Measurements from ENCODE around the gene GYG2. TPM values are rescaled to one million over a fixed set of nuclear protein-coding genes. Genes with fewer than 3 reads are reported as not detected.

Gene GYG2
- total RNA-seq, 1 experiment from 2014 or later = not detected

DNA sequence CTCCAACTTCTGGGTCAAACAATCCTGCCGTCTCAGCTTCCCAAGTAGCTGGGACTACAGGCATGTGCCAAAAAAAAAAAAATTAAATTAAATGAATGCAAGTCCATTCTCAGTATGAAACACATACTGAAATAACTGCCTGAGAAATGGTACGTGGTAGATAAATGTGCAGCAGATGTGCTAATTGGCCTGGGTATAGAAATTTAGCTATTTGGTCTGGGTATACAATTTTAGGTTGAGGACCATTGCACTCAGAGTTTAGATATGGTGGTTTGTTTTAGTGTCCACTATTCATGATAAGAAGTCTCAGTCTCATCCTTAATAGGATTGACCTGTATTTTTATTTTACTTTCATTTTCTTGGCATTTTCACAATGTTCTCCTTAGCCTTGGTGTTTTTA lies 9.2 kb downstream of the GYG2 start:
- Histone ChIP-seq H3K9ac (ENCODE audit: low read length) (no peak overlapping the region), H3K36me3 (ENCODE audit: control insufficient read depth in 1 of 2, insufficient read depth in 2 of 2, low read length in 2 of 2) (no peaks in the 10 kb centered on the region), H2AFZ (ENCODE audit: low read depth, low read length, poor library complexity, severe bottlenecking) (no peak overlapping the region), H3K27me3 (ENCODE audit: insufficient read depth, low read length) (no peaks in the 10 kb centered on the region), H3K27ac (ENCODE audit: low read depth, low read length) (no peak overlapping the region), H3K4me1 (ENCODE audit: control insufficient read depth in 1 of 2, insufficient read depth in 2 of 2, low read length in 2 of 2) (no peaks in the 10 kb centered on the region), H3K4me3 (replicated peaks in 1 of 2; ENCODE audit: low read depth in 1 of 2, low read length in 2 of 2) (no peak overlapping the region), H3K79me2 (ENCODE audit: insufficient read depth, low read length) (no peaks in the 10 kb centered on the region), H3K9me3 (ENCODE audit: control insufficient read depth in 1 of 2, insufficient read depth in 1 of 2, low read depth in 1 of 2, low read length in 2 of 2) (no peaks in the 10 kb centered on the region), H4K20me1 (ENCODE audit: insufficient read depth) (no peaks in the 10 kb centered on the region), H3K4me2 (ENCODE audit: low read length) (no peak overlapping the region), H3K9me2 (ENCODE audit: insufficient read depth) (no peaks in the 10 kb centered on the region)
- intact Hi-C loops (cut with micrococcal nuclease) = no loop called here
- ChIA-PET RAD21 (ENCODE audit: low non-redundant PET in 1 of 2, low total read pairs in 2 of 2, uncharacterized antibody in 2 of 2, unreplicated experiment in 2 of 2) (no interaction called here), CTCF (no interaction called here), POLR2A (no interaction called here)
- TF ChIP-seq, protein P1, sequence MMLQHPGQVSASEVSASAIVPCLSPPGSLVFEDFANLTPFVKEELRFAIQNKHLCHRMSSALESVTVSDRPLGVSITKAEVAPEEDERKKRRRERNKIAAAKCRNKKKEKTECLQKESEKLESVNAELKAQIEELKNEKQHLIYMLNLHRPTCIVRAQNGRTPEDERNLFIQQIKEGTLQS (IDR thresholded peaks at IDR 0.05) = no peak
- TF ChIP-seq CBX3 (IDR thresholded peaks at IDR 0.05; ENCODE audit: low read depth) = no peak
- no peak for TF ChIP-seq SP1 (IDR thresholded peaks at IDR 0.05; ENCODE audit: low read depth)
- TF ChIP-seq TCF7L2 (IDR thresholded peaks at IDR 0.05; ENCODE audit: borderline replicate concordance, extremely low read depth, insufficient read depth, insufficient read length) = no peak
- TF ChIP-seq CEBPB (IDR thresholded peaks at IDR 0.05; ENCODE audit: low read depth) = no peak
- TF ChIP-seq, protein P2, sequence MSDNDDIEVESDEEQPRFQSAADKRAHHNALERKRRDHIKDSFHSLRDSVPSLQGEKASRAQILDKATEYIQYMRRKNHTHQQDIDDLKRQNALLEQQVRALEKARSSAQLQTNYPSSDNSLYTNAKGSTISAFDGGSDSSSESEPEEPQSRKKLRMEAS (IDR thresholded peaks at IDR 0.05) = no peak
- no peak for TF ChIP-seq EGR1 (IDR thresholded peaks at IDR 0.05; ENCODE audit: low read depth)
- no peak for TF ChIP-seq POLR2A (IDR thresholded peaks at IDR 0.05; ENCODE audit: borderline replicate concordance, extremely low read depth, insufficient read depth, insufficient read length)
- TF ChIP-seq SIN3A (IDR thresholded peaks at IDR 0.05; ENCODE audit: low read depth) = no peak
- ATAC-seq (no peak), DNase-seq (ENCODE audit: low read depth, low spot score) (no peak)
- BruUV-seq (replicated peaks) = no TSS peak

GRCh38 chrX:2840961-2841360 lies 12.2 kb downstream of the GYG2 start:
- no peak overlapping the region for H3K4me2 ChIP-seq (ENCODE audit: low read length)
- no peaks in the 10 kb centered on the region for H3K9me2 ChIP-seq (ENCODE audit: insufficient read depth)
- H3K27ac ChIP-seq (ENCODE audit: low read depth, low read length) = no peak overlapping the region
- ChIA-PET RAD21 (ENCODE audit: low non-redundant PET in 1 of 2, low total read pairs in 2 of 2, uncharacterized antibody in 2 of 2, unreplicated experiment in 2 of 2) (no interaction called here), CTCF (no interaction called here), POLR2A (no interaction called here)
- no peaks in the 10 kb centered on the region for H3K4me1 ChIP-seq (ENCODE audit: control insufficient read depth in 1 of 2, insufficient read depth in 2 of 2, low read length in 2 of 2)
- DNase-seq (ENCODE audit: low read depth, low spot score) (no peak), ATAC-seq (no peak)
- H3K9ac ChIP-seq (ENCODE audit: low read length) = no peak overlapping the region
- H3K4me3 ChIP-seq (replicated peaks in 1 of 2; ENCODE audit: low read depth in 1 of 2, low read length in 2 of 2) = no peak overlapping the region
- H2AFZ ChIP-seq (ENCODE audit: low read depth, low read length, poor library complexity, severe bottlenecking) = no peak overlapping the region
- intact Hi-C loops (cut with micrococcal nuclease) = no loop called here
- H3K79me2 ChIP-seq (ENCODE audit: insufficient read depth, low read length) = no peaks in the 10 kb centered on the region
- BruUV-seq (replicated peaks) = no TSS peak
- no peaks in the 10 kb centered on the region for H3K36me3 ChIP-seq (ENCODE audit: control insufficient read depth in 1 of 2, insufficient read depth in 2 of 2, low read length in 2 of 2)
- no peaks in the 10 kb centered on the region for H4K20me1 ChIP-seq (ENCODE audit: insufficient read depth)
- H3K27me3 ChIP-seq (ENCODE audit: insufficient read depth, low read length) = no peaks in the 10 kb centered on the region
- no peaks in the 10 kb centered on the region for H3K9me3 ChIP-seq (ENCODE audit: control insufficient read depth in 1 of 2, insufficient read depth in 1 of 2, low read depth in 1 of 2, low read length in 2 of 2)
- TF ChIP-seq YY1 (IDR thresholded peaks at IDR 0.05; ENCODE audit: extremely low read depth, insufficient replicate concordance, low read depth, low read length) (no peak), EZH2phosphoT487 (IDR thresholded peaks at IDR 0.05; ENCODE audit: borderline replicate concordance) (no peak), ELF1 (IDR thresholded peaks at IDR 0.05; ENCODE audit: borderline replicate concordance, low read depth) (no peak), RAD21 (IDR thresholded peaks at IDR 0.05; ENCODE audit: low read depth) (no peak), POLR2A (IDR thresholded peaks at IDR 0.05; ENCODE audit: borderline replicate concordance, extremely low read depth, insufficient read depth, insufficient read length) (no peak), CEBPB (IDR thresholded peaks at IDR 0.05; ENCODE audit: low read depth) (no peak), SRF (IDR thresholded peaks at IDR 0.05; ENCODE audit: low read depth) (no peak), EZH2 (IDR thresholded peaks at IDR 0.05) (no peak), CBX3 (IDR thresholded peaks at IDR 0.05; ENCODE audit: low read depth) (no peak), SP1 (IDR thresholded peaks at IDR 0.05; ENCODE audit: low read depth) (no peak), ZBTB33 (IDR thresholded peaks at IDR 0.05; ENCODE audit: extremely low read depth, insufficient replicate concordance, low read length) (no peak)
- TF ChIP-seq, protein P2 (IDR thresholded peaks at IDR 0.05) = no peak
- TF ChIP-seq, protein P1 (IDR thresholded peaks at IDR 0.05) = no peak

All from HCT116 (cell line).